HG03103 (cell line): ENCODE measurements around the gene TBX15.
"Not testable (repeated sequence)": the region's sequence is repeated elsewhere in the genome, so short reads cannot be mapped to it uniquely, and the experiment has no call there.

Experiments used
- ATAC-seq: cut with Tn5 transposase; IDR thresholded peaks from one replicate; pipeline ENCODE4 v1.9.1; 2021; ENCODE audit warnings: low read depth; ENCODE audit not compliant: unreplicated experiment

Gene TBX15

DNA sequence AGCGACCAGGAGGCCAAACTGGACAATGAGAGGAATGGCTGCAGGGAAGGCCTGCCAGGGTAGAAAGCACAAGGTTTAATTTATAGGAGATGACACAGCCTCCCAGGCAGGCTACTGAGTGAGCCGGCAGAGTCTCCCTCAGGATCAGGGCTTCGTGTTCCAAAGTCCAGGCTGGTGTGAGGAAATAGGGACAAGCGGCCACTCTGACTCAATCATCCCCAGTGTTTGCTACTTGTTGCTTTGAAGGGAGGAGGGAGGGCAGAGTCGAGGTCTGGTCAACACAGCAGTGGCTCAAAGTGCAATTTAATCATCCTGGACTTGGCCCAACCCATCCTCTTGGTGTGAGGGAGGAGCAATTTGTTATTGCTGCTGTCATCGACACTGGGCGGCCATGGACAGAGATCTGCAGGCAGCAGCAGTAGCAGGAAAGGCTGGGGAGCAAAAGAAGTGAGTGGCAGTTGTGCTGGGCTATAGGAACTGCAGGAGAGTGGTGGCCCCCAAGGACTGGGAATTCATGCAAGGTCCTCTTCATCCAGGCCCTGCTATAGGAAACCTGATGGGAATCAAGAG lies 27.5 kb downstream of the TBX15 start:
- ATAC-seq = no peak

DNA sequence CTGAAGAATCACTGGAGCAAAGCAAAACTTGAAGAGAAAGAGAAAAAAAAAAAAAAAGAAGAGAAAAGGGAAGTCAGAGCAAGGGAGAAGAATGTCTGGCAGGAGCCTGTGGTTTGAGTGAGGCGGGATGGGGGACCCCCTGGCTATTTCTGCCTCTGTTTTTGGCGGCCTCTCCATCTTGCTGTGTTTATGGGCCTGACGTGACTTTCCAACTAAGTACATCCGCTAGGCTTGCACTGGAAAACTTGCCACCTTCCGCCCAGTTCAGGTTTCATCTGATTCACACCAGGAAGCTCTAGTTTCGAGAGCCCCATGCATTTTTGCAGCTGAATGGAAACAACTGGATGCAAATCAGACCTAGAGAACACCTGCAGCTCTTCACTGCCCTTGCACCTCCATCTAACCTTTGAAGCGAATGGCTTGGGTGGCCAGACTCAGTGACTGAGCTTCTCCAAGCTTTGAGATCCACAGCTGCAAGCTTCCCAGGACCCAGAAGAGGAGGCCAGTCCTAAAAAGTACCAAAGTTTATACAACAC lies 28.0 kb downstream of the TBX15 start:
- ATAC-seq = peak; percentile 77

DNA sequence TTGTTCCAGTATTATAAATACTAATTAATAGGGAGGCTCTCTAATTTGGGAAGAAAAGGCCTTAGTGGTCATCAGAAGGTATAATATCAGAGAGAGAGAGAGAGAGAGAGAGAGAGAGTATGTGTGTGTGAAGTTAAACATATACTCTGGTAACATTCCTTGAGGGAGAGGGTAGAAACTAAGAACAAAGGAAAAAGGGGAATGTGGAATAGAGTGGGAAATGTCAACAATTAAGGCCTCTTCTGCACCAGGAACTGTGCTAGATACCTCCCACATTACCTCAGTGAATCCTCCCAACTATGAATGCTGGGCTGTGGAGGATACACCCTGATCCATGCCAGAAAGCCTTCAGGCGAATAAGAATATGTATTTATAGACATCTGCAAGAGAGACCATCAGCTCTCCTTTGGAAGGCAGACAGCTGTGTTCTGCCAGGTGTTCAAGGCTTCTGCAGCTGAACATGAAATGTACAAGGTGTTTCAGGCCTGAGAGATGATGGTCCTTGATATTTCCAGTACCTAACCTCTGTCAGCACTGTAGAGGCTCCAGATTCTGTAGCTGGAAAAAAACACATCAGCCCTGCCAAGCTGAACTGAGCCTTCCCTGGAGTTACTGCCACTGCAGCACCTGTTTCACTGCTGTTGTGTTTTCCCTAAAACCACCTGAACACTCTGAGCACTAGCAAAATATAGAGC lies 29.1 kb downstream of the TBX15 start:
- no peak for ATAC-seq

DNA sequence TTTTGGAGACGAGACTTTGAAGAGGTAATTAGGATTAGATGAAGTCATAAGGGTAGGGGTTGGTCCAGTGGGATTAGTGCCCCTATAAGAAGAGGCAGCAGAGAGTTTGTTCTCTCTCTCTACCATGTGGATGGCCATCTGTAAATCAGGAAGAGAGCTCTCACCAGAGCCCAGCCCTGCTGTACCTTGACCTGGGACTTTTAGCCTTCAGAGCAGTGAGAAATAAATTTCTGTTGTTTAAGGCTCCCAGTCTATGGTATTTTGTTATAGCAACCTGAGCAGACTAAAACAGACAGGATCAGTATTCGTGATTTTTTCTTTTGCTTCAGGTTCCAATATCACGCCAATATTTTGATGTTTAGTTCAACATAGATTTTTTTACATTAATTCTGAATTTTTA lies 30.0 kb downstream of the TBX15 start:
- ATAC-seq = no peak

GRCh38 chr1:118957579-118957978 lies 30.6 kb downstream of the TBX15 start:
- ATAC-seq = not testable (repeated sequence)

- ATAC-seq = no peak
Measured at GRCh38 chr1:118954301-118954905, 33.7 kb downstream of the TBX15 start.

DNA sequence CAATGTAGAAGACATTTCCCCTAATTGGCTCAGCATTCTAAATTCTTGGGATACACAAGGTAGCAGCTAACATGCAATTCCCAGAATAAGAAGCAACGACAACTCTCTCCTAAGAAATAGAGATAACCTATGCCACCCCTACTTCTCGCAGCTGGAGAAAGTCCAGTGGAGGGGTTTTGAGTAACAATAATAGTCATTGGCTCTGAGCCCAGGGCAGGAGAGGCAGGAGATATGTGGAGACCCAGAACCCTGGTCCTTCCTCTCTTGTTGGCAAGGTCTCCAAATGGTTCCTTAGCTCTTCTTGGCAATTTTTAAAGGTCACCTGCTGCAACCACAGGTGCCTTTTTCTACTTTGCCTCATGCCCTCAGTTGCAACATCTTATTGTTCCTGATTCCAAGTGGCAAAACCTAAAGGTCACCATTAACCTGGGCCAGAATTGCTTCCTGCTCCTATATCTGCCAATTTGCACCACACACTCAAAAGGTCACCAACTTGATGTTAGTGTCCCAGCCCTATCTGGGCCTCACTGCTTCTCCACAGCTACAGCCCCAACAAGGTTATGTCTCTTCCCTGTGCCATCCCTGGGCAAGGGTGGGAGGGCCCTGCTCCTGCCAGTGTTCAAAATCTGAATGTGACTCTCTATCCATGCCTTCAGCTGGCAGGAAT lies 36.7 kb downstream of the TBX15 start:
- ATAC-seq = no peak

DNA sequence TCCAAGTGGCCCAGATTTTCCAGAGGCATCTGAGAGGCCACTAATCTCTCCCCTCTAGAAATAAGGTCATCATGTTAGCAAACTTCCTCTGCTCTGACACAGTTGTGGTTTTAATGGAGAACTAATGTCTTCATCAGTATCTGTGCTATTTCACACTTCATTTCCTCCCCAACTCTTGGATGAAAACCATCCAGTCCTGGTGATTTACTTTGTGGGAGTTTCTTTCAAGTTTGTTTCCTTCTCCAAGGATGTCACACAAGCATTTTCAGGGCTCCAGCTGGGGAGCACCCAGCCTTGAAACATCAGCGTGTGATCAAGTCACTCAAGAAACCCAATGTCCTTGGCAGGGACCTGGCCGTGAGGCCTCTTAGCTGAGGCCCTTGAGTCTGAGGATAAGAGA lies 38.8 kb downstream of the TBX15 start:
- no peak for ATAC-seq

- ATAC-seq = no peak
Measured at GRCh38 chr1:118948846-118949245, 39.3 kb downstream of the TBX15 start.

DNA sequence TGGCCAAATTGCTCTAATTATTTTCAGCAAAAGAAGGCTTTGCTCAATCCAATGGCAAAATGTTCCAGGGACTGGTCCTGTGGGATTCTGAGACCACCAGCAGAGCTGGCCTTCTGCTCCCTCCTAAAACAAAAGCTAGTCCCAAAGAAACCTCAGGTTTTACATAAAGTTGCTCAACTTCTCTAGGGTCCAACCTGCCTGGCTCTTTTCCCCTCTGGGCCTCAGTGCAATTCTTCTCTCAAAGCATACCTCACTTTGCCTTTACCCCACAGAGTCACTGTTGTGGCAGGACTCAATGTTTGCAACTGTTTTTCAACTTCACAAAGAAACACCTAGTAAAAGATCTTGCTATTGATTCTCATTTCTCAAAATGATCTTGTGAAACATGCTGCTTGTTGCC lies 39.8 kb downstream of the TBX15 start:
- ATAC-seq = no peak

- ATAC-seq = no peak
Measured at GRCh38 chr1:118947790-118948189, 40.4 kb downstream of the TBX15 start.

DNA sequence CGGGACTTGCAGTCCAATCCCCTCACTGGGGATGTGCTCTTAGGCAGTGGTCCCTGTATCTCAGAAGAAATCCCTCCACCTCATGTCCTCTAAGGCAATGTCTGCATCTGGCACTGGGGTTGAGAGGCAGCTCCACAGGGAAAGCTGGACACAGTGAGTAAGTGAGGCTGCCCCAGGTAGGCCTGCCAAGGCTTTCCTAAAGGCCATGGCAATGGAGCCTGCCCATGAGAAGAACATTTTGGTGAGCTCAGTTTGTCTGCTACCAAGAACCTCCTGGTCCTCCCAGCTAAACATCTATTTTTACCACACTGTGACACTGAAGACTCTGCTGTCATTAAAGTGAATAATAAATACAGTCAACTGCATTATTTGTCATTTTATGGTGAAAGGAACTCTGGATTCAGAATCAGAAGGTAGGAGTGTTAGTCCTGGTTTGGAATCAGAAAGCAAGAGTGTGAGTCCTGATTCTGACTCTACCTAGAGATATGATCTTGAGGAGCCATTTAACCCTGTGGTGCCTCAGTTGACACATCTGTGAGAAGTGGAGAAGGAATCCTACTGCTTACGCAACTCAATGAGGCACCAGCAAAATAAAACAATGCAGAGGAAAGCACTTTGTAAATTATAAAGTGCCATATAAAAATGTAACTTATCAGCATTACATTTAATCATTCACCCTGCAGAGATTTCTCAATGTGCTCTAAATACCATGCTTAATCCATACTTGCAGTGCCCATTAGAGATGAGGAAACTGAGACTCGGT lies 41.0 kb downstream of the TBX15 start:
- ATAC-seq = no peak

DNA sequence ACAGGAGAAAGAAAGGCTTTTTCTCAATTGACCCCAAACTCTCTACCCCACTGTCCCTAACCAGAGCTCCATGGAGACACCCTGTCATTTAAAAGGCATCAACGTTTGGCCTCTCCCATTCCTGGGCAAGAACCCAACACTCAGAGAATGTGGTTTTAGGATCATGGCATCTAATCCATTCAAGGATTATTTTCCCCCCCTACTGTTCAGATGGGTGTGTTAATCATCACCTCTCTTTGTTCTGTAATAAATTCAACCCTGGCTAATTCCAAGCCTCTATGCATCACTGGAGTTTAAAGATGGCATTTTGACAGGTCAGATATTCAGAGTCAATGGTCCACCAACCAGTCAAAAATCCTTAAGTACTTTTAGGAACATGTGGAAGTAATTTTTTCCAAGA lies 42.7 kb downstream of the TBX15 start:
- no peak for ATAC-seq

DNA sequence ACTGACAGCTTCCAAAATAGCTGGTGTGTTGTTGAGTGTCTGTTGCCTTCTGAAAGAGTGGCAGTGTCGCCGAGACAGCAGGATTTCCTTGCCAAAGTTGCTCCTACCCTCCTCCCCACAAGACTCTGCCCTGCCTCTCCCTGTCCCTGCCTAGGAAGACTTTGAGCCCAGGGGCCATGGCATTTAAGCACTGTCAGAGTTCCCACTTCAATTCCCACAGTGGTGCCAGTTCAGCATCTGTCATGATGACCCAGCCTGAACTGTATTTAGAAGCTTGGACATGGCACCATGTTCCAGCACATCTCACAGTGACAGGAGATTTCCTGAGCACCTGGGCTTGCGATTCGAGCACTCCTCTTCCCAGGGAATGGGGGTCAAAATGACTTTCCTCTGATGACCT lies 43.6 kb downstream of the TBX15 start:
- ATAC-seq = no peak

- no peak for ATAC-seq
Measured at GRCh38 chr1:118944133-118944532, 44.0 kb downstream of the TBX15 start.

GRCh38 chr1:118940957-118941356 lies 47.2 kb downstream of the TBX15 start:
- ATAC-seq = no peak

DNA sequence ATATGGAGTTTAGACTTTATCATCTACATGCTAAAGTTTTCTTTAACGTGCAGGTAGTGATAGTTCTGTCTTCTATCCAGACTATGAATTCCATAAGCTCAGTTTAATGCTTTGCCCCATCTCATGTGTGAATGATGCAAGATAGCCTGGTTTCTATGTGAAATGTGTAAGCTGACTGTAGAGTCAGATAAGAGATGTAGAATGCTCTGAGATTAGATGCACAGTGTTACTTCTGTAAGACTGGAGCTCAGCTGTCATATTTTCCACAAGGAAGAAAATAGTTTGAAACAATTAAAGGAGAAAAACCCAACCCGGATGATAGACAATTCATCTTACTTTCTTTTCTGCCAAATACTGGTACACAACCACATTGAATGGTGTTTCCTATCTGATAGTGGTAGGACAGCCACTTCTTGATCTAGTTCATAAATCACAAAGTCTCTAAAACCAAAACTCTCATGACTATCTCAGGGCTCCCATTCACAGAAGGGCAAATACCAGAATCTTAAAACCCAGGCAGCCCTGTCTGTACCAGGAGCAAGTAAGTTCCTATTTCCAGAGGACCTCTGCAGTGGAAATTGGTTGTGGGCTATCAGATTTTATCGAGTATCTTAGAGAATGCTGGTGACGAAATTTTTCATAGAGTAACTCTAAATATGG lies 50.6 kb downstream of the TBX15 start:
- no peak for ATAC-seq

DNA sequence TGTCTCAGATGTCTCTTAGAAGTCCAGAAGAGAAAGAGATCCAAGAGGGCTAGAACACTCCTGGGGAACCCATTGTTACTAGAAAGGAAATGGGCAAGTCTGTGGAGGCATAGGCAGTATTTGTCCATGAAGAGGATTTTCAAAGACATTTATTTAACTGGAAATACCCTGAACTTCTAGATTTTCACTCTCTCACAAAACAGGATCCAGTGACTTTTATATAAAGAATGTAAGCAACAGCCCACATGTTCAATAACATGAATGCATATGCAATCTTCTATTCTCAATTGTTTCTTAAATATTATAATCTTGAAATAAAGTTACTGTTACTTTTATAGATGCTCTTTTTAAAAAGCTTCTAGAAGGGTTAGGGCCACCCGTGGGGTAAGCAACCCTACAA lies 53.4 kb downstream of the TBX15 start:
- ATAC-seq = no peak

DNA sequence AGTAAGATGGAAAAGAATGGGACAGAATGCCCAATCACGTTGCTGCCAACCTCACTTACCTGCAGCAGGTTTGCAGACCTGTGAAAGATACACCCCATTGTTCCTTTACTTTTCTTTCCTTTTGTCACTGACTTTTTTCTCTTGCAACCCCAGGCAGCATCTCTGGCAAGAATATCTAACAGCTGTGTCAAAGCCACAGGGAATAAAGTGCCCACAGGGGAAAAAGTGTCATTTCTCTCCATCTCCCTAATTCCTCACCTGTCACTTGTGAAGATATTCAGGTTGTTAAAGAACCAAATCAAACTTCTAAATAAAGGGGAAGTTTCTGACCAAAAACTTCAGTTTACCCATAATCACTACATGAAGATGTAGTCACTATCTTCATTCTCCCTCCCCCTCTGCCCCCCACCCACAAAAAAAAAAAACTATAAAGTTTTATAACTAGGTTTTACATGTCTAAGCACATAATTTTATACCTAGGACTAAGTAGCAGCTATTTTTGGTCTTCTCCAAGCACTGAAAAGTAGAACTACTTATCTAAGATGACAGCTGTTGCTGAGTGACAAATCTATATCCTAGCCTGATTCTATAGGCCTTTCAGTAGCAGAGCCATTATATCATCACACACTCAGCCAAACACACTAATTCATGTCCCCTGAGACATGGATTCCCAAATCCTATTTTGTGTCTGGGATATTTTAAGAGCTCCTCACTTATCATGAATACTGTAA lies 54.9 kb downstream of the TBX15 start:
- ATAC-seq = no peak

DNA sequence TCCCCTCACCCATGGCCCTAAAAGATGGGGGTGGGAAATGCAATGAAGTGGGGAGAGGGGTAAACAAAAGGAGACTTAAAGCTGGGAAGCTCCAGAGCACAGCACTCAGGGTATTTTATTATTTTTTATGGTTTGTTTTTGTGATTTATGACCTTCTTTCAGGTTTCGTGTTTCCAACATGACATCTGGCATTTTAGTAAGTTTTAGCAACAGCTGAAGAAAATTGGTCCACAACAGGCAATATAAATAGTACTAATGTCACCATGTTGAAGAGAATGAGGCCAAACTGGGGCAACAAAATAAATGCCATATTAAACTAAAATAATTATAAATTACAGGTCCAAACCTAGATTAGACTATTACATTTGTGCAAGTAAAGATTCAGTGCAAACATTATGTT lies 56.3 kb downstream of the TBX15 start:
- ATAC-seq = no peak
